Measurements from ENCODE around the gene ABHD10.

DNA sequence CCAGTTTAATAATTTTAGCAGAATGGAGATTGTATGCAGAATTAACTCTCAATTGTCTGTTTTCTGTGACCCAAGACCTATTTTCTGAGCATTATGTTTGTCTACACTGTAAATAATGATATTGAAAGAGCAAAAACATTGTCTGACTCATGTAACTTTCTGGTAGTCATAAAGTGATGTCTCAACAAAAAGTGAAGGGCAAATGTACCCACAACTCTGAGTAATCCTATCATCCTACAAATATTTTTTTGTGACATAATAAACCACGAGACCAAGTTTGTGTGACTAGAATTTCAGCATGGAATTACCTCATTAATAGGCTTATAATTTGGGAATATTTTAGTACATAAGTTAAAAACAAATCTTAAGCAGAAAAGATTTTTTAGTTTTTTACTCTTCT lies 15.4 kb upstream of the ABHD10 start:
- TF ChIP-seq, protein P1, sequence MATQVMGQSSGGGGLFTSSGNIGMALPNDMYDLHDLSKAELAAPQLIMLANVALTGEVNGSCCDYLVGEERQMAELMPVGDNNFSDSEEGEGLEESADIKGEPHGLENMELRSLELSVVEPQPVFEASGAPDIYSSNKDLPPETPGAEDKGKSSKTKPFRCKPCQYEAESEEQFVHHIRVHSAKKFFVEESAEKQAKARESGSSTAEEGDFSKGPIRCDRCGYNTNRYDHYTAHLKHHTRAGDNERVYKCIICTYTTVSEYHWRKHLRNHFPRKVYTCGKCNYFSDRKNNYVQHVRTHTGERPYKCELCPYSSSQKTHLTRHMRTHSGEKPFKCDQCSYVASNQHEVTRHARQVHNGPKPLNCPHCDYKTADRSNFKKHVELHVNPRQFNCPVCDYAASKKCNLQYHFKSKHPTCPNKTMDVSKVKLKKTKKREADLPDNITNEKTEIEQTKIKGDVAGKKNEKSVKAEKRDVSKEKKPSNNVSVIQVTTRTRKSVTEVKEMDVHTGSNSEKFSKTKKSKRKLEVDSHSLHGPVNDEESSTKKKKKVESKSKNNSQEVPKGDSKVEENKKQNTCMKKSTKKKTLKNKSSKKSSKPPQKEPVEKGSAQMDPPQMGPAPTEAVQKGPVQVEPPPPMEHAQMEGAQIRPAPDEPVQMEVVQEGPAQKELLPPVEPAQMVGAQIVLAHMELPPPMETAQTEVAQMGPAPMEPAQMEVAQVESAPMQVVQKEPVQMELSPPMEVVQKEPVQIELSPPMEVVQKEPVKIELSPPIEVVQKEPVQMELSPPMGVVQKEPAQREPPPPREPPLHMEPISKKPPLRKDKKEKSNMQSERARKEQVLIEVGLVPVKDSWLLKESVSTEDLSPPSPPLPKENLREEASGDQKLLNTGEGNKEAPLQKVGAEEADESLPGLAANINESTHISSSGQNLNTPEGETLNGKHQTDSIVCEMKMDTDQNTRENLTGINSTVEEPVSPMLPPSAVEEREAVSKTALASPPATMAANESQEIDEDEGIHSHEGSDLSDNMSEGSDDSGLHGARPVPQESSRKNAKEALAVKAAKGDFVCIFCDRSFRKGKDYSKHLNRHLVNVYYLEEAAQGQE (IDR thresholded peaks at IDR 0.05; ENCODE audit: insufficient read depth in 1 of 2, low read depth in 2 of 2, low read length in 2 of 2): no peak
- TF ChIP-seq TAF1 (IDR thresholded peaks at IDR 0.05; ENCODE audit: borderline replicate concordance, insufficient read depth, low read length): no peak
